Dendritic cell treated with granulocyte-macrophage colony-stimulating factor and Interleukin-4, amounts not matched to agents 40 ng/mL and 50 ng/mL, for 4 days (primary cell): Measurements from ENCODE around the gene PSMB5.
"Not testable (repeated sequence)": the region's sequence is repeated elsewhere in the genome, so short reads cannot be mapped to it uniquely, and the experiment has no call there.

Source experiments
- H3K27ac Mint-ChIP-seq: one replicate; pipeline ENCODE4 v1.8.0; 2022; ENCODE audit warnings: mild to moderate bottlenecking, mixed read lengths
- H3K27me3 Mint-ChIP-seq: one replicate; pipeline ENCODE4 v1.8.0; 2022; ENCODE audit warnings: mild to moderate bottlenecking, mixed read lengths
- H3K36me3 Mint-ChIP-seq: one replicate; pipeline ENCODE4 v1.8.0; 2022; ENCODE audit warnings: low read depth, mixed read lengths
- H3K4me1 Mint-ChIP-seq: one replicate; pipeline ENCODE4 v1.8.0; 2022; ENCODE audit warnings: low read depth, mixed read lengths
- H3K4me3 Mint-ChIP-seq: one replicate; pipeline ENCODE4 v1.8.0; 2022; ENCODE audit warnings: mild to moderate bottlenecking, moderate library complexity, mixed read lengths
- H3K9me3 Mint-ChIP-seq: one replicate; pipeline ENCODE4 v1.8.0; 2022; ENCODE audit warnings: mixed read lengths
- intact Hi-C: fragments of 100-400 bp; cut with micrococcal nuclease; formaldehyde crosslinking; loops from one replicate; pipeline ENCODE4 v1.15.0; 2022

Gene PSMB5

DNA sequence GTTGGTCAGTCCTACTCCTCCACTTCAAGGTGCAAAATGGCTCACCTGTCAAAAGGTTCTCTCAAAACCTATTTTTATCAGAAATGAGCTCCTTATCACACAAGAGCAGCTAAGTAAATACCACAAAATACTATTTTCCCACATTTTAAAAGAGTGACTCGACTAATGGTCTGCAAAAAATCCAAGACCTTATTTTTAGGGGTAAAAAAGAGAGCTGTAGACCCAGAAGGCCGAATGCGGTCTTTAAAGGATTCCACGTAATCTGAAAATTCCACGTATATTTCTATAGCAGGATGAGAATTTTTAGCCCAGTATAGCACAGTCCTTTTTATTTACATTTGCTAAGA, 28.5 kb downstream of the PSMB5 start:
- Mint-ChIP-seq H3K27me3 (no peaks in the 10 kb centered on the region), H3K36me3 (peaks cover 7% of the 10 kb centered on the region), H3K4me1 (peaks cover 14% of the 10 kb centered on the region), H3K4me3 (peak overlapping the region; percentile 96), H3K27ac (peak overlapping the region; percentile 99), H3K9me3 (no peaks in the 10 kb centered on the region)
- intact Hi-C loops: loop anchor here (5.0 kb wide), 1 partner anchor 281 kb away; the partner anchor contains the start of gene HOMEZ

DNA sequence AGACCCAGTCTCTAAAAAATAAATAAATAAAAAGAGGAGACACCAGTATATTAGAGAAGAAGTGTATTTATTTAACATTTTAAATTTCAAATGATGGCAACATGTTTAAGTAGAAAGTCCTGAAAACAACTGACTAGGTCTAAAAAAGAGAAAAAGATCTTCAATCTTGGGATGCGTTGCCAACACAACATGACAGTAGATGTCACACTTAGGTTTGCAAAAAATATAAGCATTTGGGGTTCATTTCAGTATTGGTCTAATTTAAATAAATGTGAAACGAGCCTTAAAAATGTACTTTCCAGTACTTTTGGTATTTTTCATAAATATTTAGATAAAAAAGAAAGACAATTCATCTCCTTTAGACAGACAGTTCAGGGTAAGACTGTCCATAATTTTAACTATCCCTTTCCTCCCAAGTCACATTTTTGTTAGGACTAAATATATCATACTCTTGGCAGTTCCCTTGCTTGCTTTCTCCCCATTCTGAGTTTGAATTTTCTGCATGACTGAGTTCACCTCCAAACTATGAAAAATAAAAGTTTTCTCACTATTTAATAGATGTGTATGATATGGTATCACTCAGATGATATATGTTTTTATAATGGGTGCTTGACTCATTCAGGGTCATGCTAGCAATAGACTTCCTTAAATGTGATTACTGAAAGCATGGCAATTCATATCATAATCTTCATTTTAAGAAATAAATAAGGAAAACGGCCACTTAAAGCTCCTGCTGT, 29.1 kb downstream of the PSMB5 start:
- Mint-ChIP-seq H3K27ac (peak overlapping the region; percentile 99), H3K36me3 (peaks cover 7% of the 10 kb centered on the region), H3K4me3 (no peak overlapping the region), H3K4me1 (peaks cover 14% of the 10 kb centered on the region), H3K9me3 (no peaks in the 10 kb centered on the region), H3K27me3 (no peaks in the 10 kb centered on the region)
- intact Hi-C loops: loop anchor here (5.0 kb wide), 1 partner anchor 282 kb away; the partner anchor contains the start of gene HOMEZ

DNA sequence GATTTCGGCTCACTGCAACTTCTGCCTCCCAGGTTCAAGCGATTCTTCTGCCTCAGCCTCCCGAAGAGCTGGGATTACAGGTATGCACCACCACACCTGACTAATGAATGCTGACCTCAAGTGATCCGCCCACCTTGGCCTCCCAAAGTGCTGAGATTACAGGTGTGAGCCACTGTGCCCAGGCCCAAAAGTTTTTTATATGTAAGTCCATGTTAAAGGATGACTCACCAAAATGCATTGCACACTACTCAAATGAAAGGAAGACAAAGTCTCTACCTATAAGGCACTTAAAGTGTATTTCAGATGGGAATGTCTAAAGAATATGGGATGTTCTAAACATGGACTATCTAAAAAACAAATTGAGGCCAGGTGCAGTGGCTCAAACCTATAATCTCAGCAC, 30.4 kb downstream of the PSMB5 start:
- H3K4me1 Mint-ChIP-seq: peaks cover 14% of the 10 kb centered on the region
- H3K9me3 Mint-ChIP-seq, H3K36me3 Mint-ChIP-seq, intact Hi-C loops, H3K4me3 Mint-ChIP-seq, H3K27me3 Mint-ChIP-seq, H3K27ac Mint-ChIP-seq: not testable (repeated sequence)

DNA sequence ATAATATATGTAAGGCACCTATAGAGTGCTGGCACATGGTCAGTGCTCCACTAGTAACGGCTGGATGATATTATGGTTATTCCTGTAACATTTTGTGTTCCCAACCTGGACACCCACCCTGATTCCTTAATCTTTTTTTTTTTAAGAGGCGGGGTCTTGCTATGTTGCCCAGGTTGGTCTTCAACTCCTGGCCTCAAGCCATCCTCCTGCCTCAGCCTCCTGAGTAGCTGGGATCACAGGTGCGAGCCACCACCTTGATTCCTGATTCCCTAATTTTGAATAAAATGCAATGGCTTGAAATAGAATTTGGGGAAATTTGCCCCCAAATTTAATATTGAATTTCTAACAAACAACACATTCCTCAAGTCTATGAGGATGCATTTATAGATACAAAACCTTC, 32.1 kb downstream of the PSMB5 start:
- Mint-ChIP-seq H3K36me3 (peaks cover 7% of the 10 kb centered on the region), H3K27me3 (no peaks in the 10 kb centered on the region), H3K4me1 (peaks cover 3% of the 10 kb centered on the region), H3K27ac (no peak overlapping the region), H3K9me3 (no peaks in the 10 kb centered on the region), H3K4me3 (no peak overlapping the region)
- intact Hi-C loops: no loop called here

DNA sequence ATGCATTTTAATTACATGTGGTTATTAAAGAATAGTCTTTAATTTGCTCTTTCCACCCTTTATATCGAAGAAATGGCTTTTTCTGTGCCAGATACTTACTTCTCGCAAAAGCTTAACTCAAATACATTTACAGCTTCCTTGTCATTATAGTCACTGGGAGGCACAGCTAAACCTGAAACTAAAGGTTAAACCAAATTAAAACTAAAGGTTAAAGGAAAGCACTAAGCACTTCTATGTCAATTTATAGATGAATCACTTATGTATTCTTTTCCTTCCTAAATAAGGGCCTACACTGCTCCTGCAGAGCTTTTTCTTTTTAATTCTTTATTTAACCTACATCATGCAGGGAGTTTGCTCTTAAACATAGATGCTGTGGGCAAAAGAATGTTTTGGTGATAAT, 33.8 kb downstream of the PSMB5 start:
- Mint-ChIP-seq H3K36me3 (no peaks in the 10 kb centered on the region), H3K9me3 (no peaks in the 10 kb centered on the region), H3K27me3 (no peaks in the 10 kb centered on the region), H3K4me1 (no peaks in the 10 kb centered on the region), H3K27ac (no peak overlapping the region), H3K4me3 (no peak overlapping the region)
- intact Hi-C loops: no loop called here

DNA sequence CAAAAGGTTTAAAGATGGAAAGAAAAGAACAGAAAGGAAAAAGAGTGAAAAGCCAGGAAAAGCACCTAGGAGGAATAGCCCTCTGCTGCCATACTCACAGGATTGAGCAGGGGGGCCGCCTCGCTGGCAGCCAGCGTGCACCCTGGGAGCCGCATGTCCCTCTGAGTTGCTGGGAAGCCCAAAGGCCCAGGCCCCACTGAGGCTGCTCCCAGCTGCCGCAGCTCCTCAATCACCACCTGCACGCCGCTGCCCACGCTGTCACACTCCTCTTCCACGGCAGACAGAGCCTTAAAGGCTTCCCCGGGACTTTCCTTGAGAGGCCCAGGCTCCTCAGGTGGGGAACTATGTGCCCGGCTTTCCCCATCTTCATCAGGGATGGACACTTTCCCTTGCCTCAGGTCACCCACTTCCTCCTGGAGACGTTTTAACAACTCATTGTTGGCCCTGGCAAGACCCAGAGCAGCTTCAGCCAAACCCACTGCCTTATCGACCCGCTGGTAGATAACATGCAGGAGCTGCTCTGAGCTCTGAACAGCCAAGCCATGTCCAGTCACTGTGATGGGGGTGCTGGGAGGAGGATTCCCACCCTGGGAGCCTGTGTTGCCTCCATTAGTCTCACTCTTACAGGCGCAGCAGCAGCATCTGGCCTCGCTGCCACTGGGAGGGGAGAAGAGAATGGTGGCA, 36.2 kb downstream of the PSMB5 start:
- Mint-ChIP-seq H3K9me3 (no peaks in the 10 kb centered on the region), H3K4me1 (no peaks in the 10 kb centered on the region), H3K4me3 (no peak overlapping the region), H3K27ac (no peak overlapping the region), H3K27me3 (no peaks in the 10 kb centered on the region), H3K36me3 (peaks cover 5% of the 10 kb centered on the region)
- intact Hi-C loops: no loop called here

DNA sequence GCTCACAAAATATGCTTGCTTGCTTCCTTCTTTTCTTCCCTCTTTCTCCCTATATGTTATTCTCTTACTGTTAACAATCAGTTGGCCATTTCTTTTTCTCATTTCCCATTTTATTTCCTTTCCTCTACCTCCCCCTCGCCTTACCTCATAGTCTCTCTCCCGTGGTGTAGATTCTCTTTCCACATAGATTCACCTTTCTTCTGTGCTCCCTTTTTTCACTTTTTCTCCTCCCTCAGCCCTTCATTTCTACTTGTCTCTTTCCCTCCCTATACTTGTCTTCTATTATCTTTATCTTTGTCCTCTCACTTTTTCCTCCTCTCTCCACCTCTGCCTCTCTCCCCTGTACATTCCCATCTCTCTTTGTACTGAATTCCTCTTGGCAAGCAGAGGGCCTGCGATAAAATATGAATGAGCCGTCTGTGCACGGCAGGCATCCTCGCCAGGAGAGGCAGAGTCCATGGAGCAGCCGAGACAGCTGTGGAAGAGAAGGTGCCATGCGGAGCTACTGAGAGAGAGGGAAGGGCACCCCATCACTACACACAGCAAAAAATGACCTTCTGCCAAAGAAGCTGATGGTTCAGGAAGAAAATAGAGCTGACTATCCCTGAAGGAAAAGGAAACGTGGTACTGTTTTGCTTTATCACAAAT, 36.9 kb downstream of the PSMB5 start:
- Mint-ChIP-seq H3K27ac (no peak overlapping the region), H3K4me1 (no peaks in the 10 kb centered on the region), H3K27me3 (no peaks in the 10 kb centered on the region), H3K9me3 (no peaks in the 10 kb centered on the region), H3K36me3 (peaks cover 11% of the 10 kb centered on the region), H3K4me3 (no peak overlapping the region)
- intact Hi-C loops: no loop called here

DNA sequence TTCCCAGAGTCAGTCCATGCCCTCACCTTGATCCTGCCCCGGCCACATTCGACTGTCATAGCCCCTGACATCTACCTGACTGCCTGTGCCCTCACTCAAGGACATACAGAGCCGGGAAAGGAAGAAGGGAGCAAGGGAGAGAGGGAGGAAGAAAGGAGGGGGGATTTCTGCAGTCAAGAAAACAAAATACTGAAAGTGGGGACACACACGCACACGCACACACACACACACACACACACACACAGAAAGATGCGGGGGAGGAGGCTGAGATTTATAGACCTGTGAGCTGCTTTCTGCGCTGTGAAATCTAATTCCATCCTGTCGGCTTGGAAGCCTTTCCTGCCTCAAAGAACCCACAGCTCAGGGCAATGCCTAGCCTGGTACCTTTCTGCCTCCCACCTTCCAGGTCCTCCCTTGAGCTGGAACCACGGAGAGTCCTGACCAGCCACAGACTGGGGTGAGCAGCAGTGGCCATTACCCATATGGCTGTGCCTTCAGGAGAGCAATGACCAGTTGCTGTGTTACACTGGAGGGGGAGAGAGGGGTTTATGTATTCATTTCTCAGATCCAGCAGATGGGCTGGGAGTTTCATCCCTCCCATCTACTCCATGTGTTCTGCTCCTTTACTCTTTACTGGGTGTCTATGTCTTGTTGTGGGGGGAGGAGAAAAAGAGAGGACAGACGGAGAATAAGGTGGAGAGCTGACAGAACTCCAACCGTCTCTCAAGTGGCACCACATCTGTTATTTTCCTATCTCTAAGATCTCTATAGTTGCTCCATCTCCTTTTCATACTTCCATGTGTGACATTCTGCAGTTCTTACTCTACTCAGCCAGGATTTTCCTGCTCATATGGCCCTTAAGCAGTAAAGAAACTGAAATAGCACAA, 37.7 kb downstream of the PSMB5 start:
- Mint-ChIP-seq H3K4me3 (no peak overlapping the region), H3K36me3 (peaks cover 11% of the 10 kb centered on the region), H3K9me3 (no peaks in the 10 kb centered on the region), H3K27me3 (no peaks in the 10 kb centered on the region), H3K27ac (no peak overlapping the region), H3K4me1 (no peaks in the 10 kb centered on the region)
- intact Hi-C loops: no loop called here

DNA sequence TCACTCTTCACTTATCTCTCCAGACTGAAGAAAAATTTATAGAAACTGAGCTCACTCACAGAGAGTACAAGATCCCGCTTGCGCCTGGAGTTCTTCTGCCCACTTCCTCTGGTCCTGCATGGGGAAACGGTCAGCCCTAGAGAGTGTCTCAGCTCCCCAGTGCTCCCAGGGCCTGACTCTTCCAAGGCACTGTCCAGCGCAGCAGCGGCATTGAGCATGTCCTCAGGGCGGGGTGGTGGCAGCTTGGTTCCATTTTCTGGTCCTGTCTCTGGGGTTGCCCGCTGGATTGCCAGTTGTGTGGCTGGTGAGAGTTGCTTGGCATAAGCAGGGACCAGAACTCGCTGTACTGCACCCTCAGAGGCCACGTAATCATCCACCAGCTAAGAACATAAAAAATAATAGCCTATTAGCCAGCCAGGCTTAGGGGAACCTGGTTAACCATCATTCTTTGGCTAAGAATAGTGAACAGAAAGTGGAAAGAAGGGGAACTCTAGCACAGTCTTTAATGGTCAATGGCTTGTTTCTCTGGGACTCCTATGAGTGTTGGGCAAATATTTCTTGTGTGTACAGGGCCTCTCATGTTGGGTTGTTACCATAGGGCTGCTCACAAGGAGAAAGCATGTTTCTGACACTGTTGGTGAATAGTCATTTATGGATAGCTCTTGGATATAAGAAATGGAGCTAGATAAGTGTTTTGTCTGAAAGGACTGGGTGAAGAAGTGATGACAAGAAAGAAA, 38.6 kb downstream of the PSMB5 start:
- H3K27me3 Mint-ChIP-seq: no peaks in the 10 kb centered on the region
- H3K9me3 Mint-ChIP-seq: no peaks in the 10 kb centered on the region
- H3K4me1 Mint-ChIP-seq: no peaks in the 10 kb centered on the region
- peaks cover 20% of the 10 kb centered on the region for H3K36me3 Mint-ChIP-seq
- no peak overlapping the region for H3K4me3 Mint-ChIP-seq
- H3K27ac Mint-ChIP-seq: no peak overlapping the region
- intact Hi-C loops: no loop called here

DNA sequence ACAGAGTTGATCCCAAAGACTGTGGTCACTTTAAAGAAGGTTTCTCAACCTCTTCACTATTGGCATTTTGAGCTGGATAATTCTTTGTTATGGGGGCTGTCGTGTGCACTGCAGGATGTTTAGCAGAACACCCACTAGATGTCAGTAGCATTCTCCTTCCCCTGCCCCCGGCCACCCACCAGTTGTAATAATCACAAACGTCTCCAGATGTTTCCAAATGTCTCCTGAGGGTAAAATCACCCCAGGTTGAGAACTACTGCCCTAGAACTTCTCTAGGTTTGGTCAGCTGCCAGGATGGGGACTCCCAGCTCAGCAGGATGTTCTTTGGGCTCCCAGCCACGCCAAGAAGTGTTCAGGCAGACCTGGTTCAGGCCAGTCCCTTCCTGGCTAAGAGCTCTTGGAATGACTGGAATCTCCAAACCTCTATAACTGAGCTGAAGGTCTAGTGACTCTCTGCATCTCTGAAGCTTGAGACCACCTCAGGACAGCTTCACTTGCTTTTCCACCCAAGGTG, 39.9 kb downstream of the PSMB5 start:
- Mint-ChIP-seq H3K27ac (no peak overlapping the region), H3K27me3 (no peaks in the 10 kb centered on the region), H3K9me3 (no peaks in the 10 kb centered on the region), H3K4me1 (no peaks in the 10 kb centered on the region), H3K4me3 (no peak overlapping the region), H3K36me3 (peaks cover 32% of the 10 kb centered on the region)
- intact Hi-C loops: no loop called here

DNA sequence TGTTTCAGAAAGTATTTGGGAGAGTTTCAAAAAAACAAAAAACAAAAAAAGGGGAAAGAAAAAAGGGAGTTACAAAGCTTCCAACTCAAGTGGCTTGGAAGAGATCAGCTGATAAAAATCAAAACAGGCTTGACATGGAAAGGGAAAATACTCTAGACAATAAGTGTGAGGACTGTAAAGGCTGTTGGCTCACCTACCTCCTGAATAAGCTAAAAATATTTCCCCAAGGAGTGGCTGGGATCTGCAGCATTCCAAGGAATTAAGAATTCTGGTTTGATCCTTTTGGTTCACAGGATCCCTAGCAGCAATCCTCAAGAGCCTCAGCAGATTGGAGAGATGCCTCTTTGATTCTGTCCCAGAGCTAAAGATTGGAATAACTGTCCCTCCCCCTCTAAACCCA, 41.2 kb downstream of the PSMB5 start:
- H3K4me3 Mint-ChIP-seq: no peak overlapping the region

DNA sequence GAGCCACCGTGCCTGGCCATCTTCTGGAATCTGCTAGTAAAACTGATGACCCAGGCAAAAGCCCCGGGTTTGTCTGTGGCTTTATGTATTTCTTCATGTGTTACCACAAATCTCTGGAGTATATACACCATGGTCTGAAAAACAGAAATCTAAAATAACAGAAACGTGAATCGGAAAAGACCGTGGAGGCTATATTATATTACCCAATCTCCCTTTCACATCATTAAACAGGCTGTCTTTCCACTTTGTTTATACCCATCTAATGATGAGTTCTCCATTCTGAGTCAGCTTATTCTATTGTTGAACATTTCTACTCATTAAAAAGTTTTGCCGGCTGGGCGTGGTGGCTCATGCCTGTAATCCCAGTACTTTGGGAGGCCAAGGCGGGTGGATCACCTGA, 42.8 kb downstream of the PSMB5 start:
- intact Hi-C loops: no loop called here

More for the DNA sequence above, 41.2 kb downstream of the PSMB5 start:
- intact Hi-C loops: no loop called here
- Mint-ChIP-seq H3K4me1 (no peaks in the 10 kb centered on the region), H3K27me3 (no peaks in the 10 kb centered on the region), H3K9me3 (no peaks in the 10 kb centered on the region), H3K36me3 (peaks cover 40% of the 10 kb centered on the region), H3K27ac (no peak overlapping the region)

DNA sequence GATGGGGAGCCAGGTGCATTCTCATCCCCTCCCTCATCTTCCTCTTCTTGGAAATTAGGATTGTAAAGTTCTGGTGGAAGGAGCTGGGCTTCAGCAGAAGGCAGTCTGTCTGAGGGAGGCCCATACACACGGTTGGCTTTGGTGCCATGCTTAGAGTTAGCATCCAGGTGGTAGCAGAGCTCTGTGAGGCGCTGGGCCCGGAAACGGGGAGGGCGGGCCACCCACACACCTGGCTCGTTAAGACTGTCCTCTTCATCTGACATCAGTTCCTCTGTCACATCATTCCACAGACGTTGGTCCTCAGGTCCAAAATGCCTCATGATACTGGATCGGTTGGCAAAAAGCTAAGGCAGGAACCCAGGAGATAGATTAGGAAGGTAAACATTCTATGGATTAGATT, 47.4 kb downstream of the PSMB5 start:
- no peaks in the 10 kb centered on the region for H3K27me3 Mint-ChIP-seq
- no peaks in the 10 kb centered on the region for H3K9me3 Mint-ChIP-seq
- intact Hi-C loops: no loop called here
- H3K27ac Mint-ChIP-seq: no peak overlapping the region
- H3K4me3 Mint-ChIP-seq: no peak overlapping the region
- H3K4me1 Mint-ChIP-seq: no peaks in the 10 kb centered on the region
- H3K36me3 Mint-ChIP-seq: peaks cover 36% of the 10 kb centered on the region

More for the DNA sequence above, 42.8 kb downstream of the PSMB5 start:
- Mint-ChIP-seq H3K9me3 (no peaks in the 10 kb centered on the region), H3K4me3 (no peak overlapping the region), H3K27me3 (no peaks in the 10 kb centered on the region), H3K27ac (no peak overlapping the region), H3K4me1 (no peaks in the 10 kb centered on the region), H3K36me3 (peaks cover 47% of the 10 kb centered on the region)
